HG03196 (cell line): ENCODE results near the gene BEAN1.
"Not testable (repeated sequence)": the region's sequence is repeated elsewhere in the genome, so short reads cannot be mapped to it uniquely, and the experiment has no call there.

ENCODE experiments used
- ATAC-seq: cut with Tn5 transposase; IDR thresholded peaks from one replicate; pipeline ENCODE4 v1.9.1; 2021; ENCODE audit not compliant: unreplicated experiment

BEAN1 gene

GRCh38 chr16:66440271-66440802, 13.2 kb downstream of the BEAN1 start:
- no peak for ATAC-seq

- no peak for ATAC-seq
Measured at GRCh38 chr16:66440970-66441369, 13.9 kb downstream of the BEAN1 start.

GRCh38 chr16:66441586-66442375, 14.7 kb downstream of the BEAN1 start:
- ATAC-seq: no peak

GRCh38 chr16:66442502-66443268, 15.6 kb downstream of the BEAN1 start:
- ATAC-seq: no peak

- no peak for ATAC-seq
Measured at GRCh38 chr16:66443269-66443652, 16.2 kb downstream of the BEAN1 start.

GRCh38 chr16:66444049-66444481, 17.0 kb downstream of the BEAN1 start:
- no peak for ATAC-seq

- ATAC-seq: no peak
Measured at GRCh38 chr16:66446737-66447136, 19.6 kb downstream of the BEAN1 start.

- no peak for ATAC-seq
Measured at GRCh38 chr16:66447491-66447890, 20.4 kb downstream of the BEAN1 start.

GRCh38 chr16:66451548-66451947, 24.5 kb downstream of the BEAN1 start:
- no peak for ATAC-seq

GRCh38 chr16:66453230-66453629, 26.1 kb downstream of the BEAN1 start:
- ATAC-seq: not testable (repeated sequence)

GRCh38 chr16:66454751-66455150, 27.7 kb downstream of the BEAN1 start:
- ATAC-seq: no peak

- no peak for ATAC-seq
Measured at GRCh38 chr16:66455970-66456369, 28.9 kb downstream of the BEAN1 start.

GRCh38 chr16:66457888-66458287, 30.8 kb downstream of the BEAN1 start:
- ATAC-seq: no peak

- no peak for ATAC-seq
Measured at GRCh38 chr16:66458292-66458691, 31.2 kb downstream of the BEAN1 start.

- ATAC-seq: no peak
Measured at GRCh38 chr16:66458853-66459252, 31.8 kb downstream of the BEAN1 start.

- no peak for ATAC-seq
Measured at GRCh38 chr16:66459878-66460277, 32.8 kb downstream of the BEAN1 start.

- ATAC-seq: no peak
Measured at GRCh38 chr16:66460703-66461102, 33.6 kb downstream of the BEAN1 start.

GRCh38 chr16:66462912-66463311, 35.8 kb downstream of the BEAN1 start:
- no peak for ATAC-seq

- ATAC-seq: not testable (repeated sequence)
Measured at GRCh38 chr16:66465946-66466345, 38.9 kb downstream of the BEAN1 start.

GRCh38 chr16:66466636-66467035, 39.5 kb downstream of the BEAN1 start:
- ATAC-seq: not testable (repeated sequence)

GRCh38 chr16:66467611-66468010, 40.5 kb downstream of the BEAN1 start:
- ATAC-seq: no peak
